OCI-LY1 (cell line): ENCODE results near the gene IFI16.
A peak's percentile ranks its signal among the peaks of the same experiment; 100 is the strongest.

Experiments
- H2AFZ ChIP-seq: fragments of 200-600 bp; sonication (generic), shearing (Covaris generic); 2 replicates; pipeline ENCODE4 v1.6.0; 2014; ENCODE audit warnings: antibody characterized with exemption, mild to moderate bottlenecking, low read length
- H3F3A ChIP-seq: fragments of 200-600 bp; sonication (generic), shearing (Covaris generic); 2 replicates; pipeline ENCODE4 v1.6.0; 2014; ENCODE audit warnings: mild to moderate bottlenecking, antibody characterized with exemption, low read length, moderate library complexity; ENCODE audit not compliant: insufficient read depth
- H3K27ac ChIP-seq: fragments of 200-600 bp; sonication (generic); 2 replicates; pipeline ENCODE4 v1.5.1; 2014; ENCODE audit warnings: low read length, mixed run types, mild to moderate bottlenecking, low read depth; ENCODE audit not compliant: poor library complexity, severe bottlenecking
- H3K27me3 ChIP-seq: fragments of 200-600 bp; sonication (generic); 2 replicates; pipeline ENCODE4 v1.6.0; 2014; ENCODE audit warnings: antibody characterized with exemption, mild to moderate bottlenecking, low read length, moderate library complexity; ENCODE audit not compliant: insufficient read depth
- H3K36me3 ChIP-seq: fragments of 200-600 bp; sonication (generic); 2 replicates; pipeline ENCODE4 v1.6.1; 2014; ENCODE audit warnings: mild to moderate bottlenecking, antibody characterized with exemption, low read length, moderate library complexity, mixed read lengths; ENCODE audit not compliant: insufficient read depth
- H3K4me1 ChIP-seq: fragments of 200-600 bp; sonication (generic); 2 replicates; pipeline ENCODE4 v1.5.1; 2014; ENCODE audit warnings: mild to moderate bottlenecking, low read length, moderate library complexity; ENCODE audit not compliant: insufficient read depth, severe bottlenecking
- H3K4me2 ChIP-seq: fragments of 200-600 bp; sonication (generic), shearing (Covaris generic); 2 replicates; pipeline ENCODE4 v1.6.1; 2014; ENCODE audit warnings: low read length
- H3K4me3 ChIP-seq: fragments of 200-600 bp; sonication (generic); 2 replicates; pipeline ENCODE4 v1.5.1; 2014; ENCODE audit warnings: low read length, low read depth, mild to moderate bottlenecking, mixed read lengths; ENCODE audit not compliant: poor library complexity, severe bottlenecking
- H3K79me2 ChIP-seq: fragments of 200-600 bp; shearing (Covaris generic); 2 replicates; pipeline ENCODE4 v1.6.1; 2016; ENCODE audit warnings: mixed run types, low read length, mixed read lengths; ENCODE audit not compliant: insufficient read depth
- H3K9ac ChIP-seq: fragments of 200-600 bp; sonication (generic), shearing (Covaris generic); 2 replicates; pipeline ENCODE4 v1.6.1; 2014; ENCODE audit warnings: mild to moderate bottlenecking, low read length, mixed read lengths
- H3K9me2 ChIP-seq: fragments of 200-600 bp; sonication (generic), shearing (Covaris generic); 2 replicates; pipeline ENCODE4 v1.6.1; 2014; ENCODE audit warnings: low read depth, mild to moderate bottlenecking, low read length, mixed read lengths
- H3K9me3 ChIP-seq: fragments of 200-600 bp; shearing (Covaris generic); 2 replicates; pipeline ENCODE4 v1.6.1; 2014; ENCODE audit warnings: low read length, mixed read lengths
- H4K20me1 ChIP-seq: fragments of 200-600 bp; sonication (generic), shearing (Covaris generic); 2 replicates; pipeline ENCODE4 v1.6.0; 2016; ENCODE audit warnings: mild to moderate bottlenecking, low read length; ENCODE audit not compliant: insufficient read depth
- CTCF ChIP-seq: fragments of 200-600 bp; sonication (generic), shearing (Covaris generic); IDR thresholded peaks from 2 replicates; pipeline ENCODE4 v1.5.1; 2017; ENCODE audit warnings: mild to moderate bottlenecking, antibody characterized with exemption, low read length, moderate library complexity, mixed read lengths
- EZH2 ChIP-seq: fragments of 200-600 bp; sonication (generic), shearing (Covaris generic); IDR thresholded peaks from 2 replicates; pipeline ENCODE4 v1.8.0; 2017; ENCODE audit warnings: borderline replicate concordance, mixed run types, mild to moderate bottlenecking, antibody characterized with exemption, low read length, moderate library complexity, mixed read lengths

The IFI16 gene

GRCh38 chr1:159014003-159014571 is 4.4 kb downstream of the IFI16 start:
- peaks cover 42% of the 10 kb centered on the region for H3K79me2 ChIP-seq
- H4K20me1 ChIP-seq = no peaks in the 10 kb centered on the region
- peaks cover 49% of the 10 kb centered on the region for H3K4me1 ChIP-seq
- peak overlapping the region; percentile 91 for H3K4me2 ChIP-seq
- H3K4me3 ChIP-seq = no peak overlapping the region
- no peak overlapping the region for H3K9ac ChIP-seq
- TF ChIP-seq EZH2 (no peak), CTCF (no peak)
- no peaks in the 10 kb centered on the region for H3K9me2 ChIP-seq
- no peaks in the 10 kb centered on the region for H3F3A ChIP-seq
- H3K27ac ChIP-seq = peak overlapping the region; percentile 86
- no peak overlapping the region for H2AFZ ChIP-seq
- no peaks in the 10 kb centered on the region for H3K27me3 ChIP-seq
- H3K36me3 ChIP-seq = peaks cover 63% of the 10 kb centered on the region
- H3K9me3 ChIP-seq = no peaks in the 10 kb centered on the region

- Histone ChIP-seq H3K36me3 (peaks cover 70% of the 10 kb centered on the region), H2AFZ (no peak overlapping the region), H3K27me3 (no peaks in the 10 kb centered on the region), H3K27ac (peak overlapping the region; percentile 63), H4K20me1 (no peaks in the 10 kb centered on the region), H3K9me2 (no peaks in the 10 kb centered on the region), H3K9me3 (no peaks in the 10 kb centered on the region), H3K9ac (no peak overlapping the region), H3K4me3 (no peak overlapping the region), H3K4me2 (no peak overlapping the region), H3K4me1 (peaks cover 42% of the 10 kb centered on the region), H3K79me2 (peaks cover 41% of the 10 kb centered on the region), H3F3A (no peaks in the 10 kb centered on the region)
- no peak for TF ChIP-seq CTCF
- TF ChIP-seq EZH2 = no peak
These were observed 5.1 kb downstream of the IFI16 start for GRCh38 chr1:159014851-159015250.

DNA sequence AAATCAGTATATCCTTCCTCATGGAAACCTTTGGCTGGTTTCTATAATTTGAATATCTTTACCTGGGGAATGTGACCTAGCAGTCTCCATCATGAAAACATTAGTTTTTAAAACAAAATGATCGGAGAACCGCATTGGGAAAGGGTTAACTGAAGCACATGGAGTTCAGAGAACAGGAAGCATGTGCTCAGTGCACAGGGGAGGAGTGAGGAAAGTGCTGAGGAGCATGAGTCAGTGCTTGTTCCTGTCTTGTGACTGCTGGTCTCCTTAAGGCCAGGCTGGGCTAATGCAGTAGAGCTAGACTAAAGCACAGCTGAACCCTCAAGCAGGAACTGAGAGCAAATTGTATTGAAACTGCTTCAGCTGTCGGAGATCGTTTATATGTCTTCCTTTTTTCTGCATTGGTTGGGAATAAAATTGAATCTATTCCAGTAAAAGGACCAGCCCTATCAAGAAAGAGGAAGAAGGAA is 5.8 kb downstream of the IFI16 start:
- H2AFZ ChIP-seq = no peak overlapping the region
- peak overlapping the region; percentile 63 for H3K27ac ChIP-seq
- no peaks in the 10 kb centered on the region for H4K20me1 ChIP-seq
- H3K4me3 ChIP-seq = no peak overlapping the region
- H3K36me3 ChIP-seq = peaks cover 73% of the 10 kb centered on the region
- H3K9me3 ChIP-seq = no peaks in the 10 kb centered on the region
- 0 out of 2 replicates have a peak overlapping the region, but pooled peaks have one; percentile 2 for H3K4me2 ChIP-seq
- H3K9ac ChIP-seq = no peak overlapping the region
- no peaks in the 10 kb centered on the region for H3K9me2 ChIP-seq
- TF ChIP-seq CTCF (no peak), EZH2 (no peak)
- H3K27me3 ChIP-seq = no peaks in the 10 kb centered on the region
- H3F3A ChIP-seq = no peaks in the 10 kb centered on the region
- peaks cover 42% of the 10 kb centered on the region for H3K4me1 ChIP-seq
- H3K79me2 ChIP-seq = peaks cover 35% of the 10 kb centered on the region
